H9 (cell line): ENCODE results near the gene ALPI. TPM values are rescaled to one million over a fixed set of nuclear protein-coding genes. Genes with fewer than 3 reads are reported as not detected.

Experiments used
- DNase-seq: peaks from one replicate; pipeline ENCODE4 v3.0.0-alpha.2; 2017
- H2AFZ ChIP-seq: one replicate; pipeline ENCODE4 v1.6.1; 2013; ENCODE audit warnings: mild to moderate bottlenecking, low read length, control low read depth, moderate library complexity
- H2AK5ac ChIP-seq: 2 replicates; pipeline ENCODE4 v1.6.1; 2013; ENCODE audit warnings: low read length, control low read depth, mixed read lengths; ENCODE audit not compliant: insufficient read length
- H2BK120ac ChIP-seq: one replicate; pipeline ENCODE4 v1.6.1; 2013; ENCODE audit warnings: low read depth, mild to moderate bottlenecking, low read length, control low read depth, inconsistent platforms; ENCODE audit not compliant: poor library complexity, severe bottlenecking
- H2BK12ac ChIP-seq: 2 replicates; pipeline ENCODE4 v1.6.1; 2013; ENCODE audit warnings: low read length, control low read depth, mixed read lengths, low read depth; ENCODE audit not compliant: insufficient read length
- H2BK15ac ChIP-seq: 2 replicates; pipeline ENCODE4 v1.6.1; 2013; ENCODE audit warnings: low read depth, low read length, control low read depth
- H2BK20ac ChIP-seq: one replicate; pipeline ENCODE4 v1.6.1; 2013; ENCODE audit warnings: low read depth, mild to moderate bottlenecking, low read length, control low read depth, inconsistent platforms; ENCODE audit not compliant: poor library complexity, severe bottlenecking
- H2BK5ac ChIP-seq: 2 replicates; pipeline ENCODE4 v1.6.1; 2013; ENCODE audit warnings: low read length, control low read depth, mixed read lengths; ENCODE audit not compliant: insufficient read length
- H3K14ac ChIP-seq: 2 replicates; pipeline ENCODE4 v1.6.1; 2013; ENCODE audit warnings: low read length, control low read depth; ENCODE audit not compliant: insufficient read depth
- H3K18ac ChIP-seq: 2 replicates; pipeline ENCODE4 v1.6.1; 2013; ENCODE audit warnings: low read depth, mild to moderate bottlenecking, mixed read lengths, low read length, control low read depth; ENCODE audit not compliant: insufficient read length
- H3K23ac ChIP-seq: 2 replicates; pipeline ENCODE4 v1.6.1; 2013; ENCODE audit warnings: low read length, control low read depth, mixed read lengths, low read depth; ENCODE audit not compliant: insufficient read length
- H3K23me2 ChIP-seq: 2 replicates; pipeline ENCODE4 v1.6.1; 2013; ENCODE audit warnings: low read depth, mild to moderate bottlenecking, mixed read lengths, low read length, control low read depth; ENCODE audit not compliant: insufficient read length, poor library complexity, severe bottlenecking
- H3K27ac ChIP-seq: 2 replicates; pipeline ENCODE4 v1.5.1; 2013; ENCODE audit warnings: low read length, control low read depth, mixed read lengths, low read depth; ENCODE audit not compliant: insufficient read length
- H3K27me3 ChIP-seq: 2 replicates; pipeline ENCODE4 v1.6.1; 2013; ENCODE audit warnings: low read length, control low read depth, inconsistent platforms; ENCODE audit not compliant: insufficient read depth
- H3K4ac ChIP-seq: 2 replicates; pipeline ENCODE4 v1.6.1; 2013; ENCODE audit warnings: low read depth, mild to moderate bottlenecking, control low read depth, inconsistent platforms, low read length, moderate library complexity
- H3K4me1 ChIP-seq: 2 replicates; pipeline ENCODE4 v1.6.1; 2013; ENCODE audit warnings: low read length, control low read depth, inconsistent platforms; ENCODE audit not compliant: insufficient read depth
- H3K4me2 ChIP-seq: 2 replicates; pipeline ENCODE4 v1.6.1; 2013; ENCODE audit warnings: low read length, control low read depth, mixed read lengths; ENCODE audit not compliant: insufficient read length, insufficient read depth
- H3K56ac ChIP-seq: 2 replicates; pipeline ENCODE4 v1.6.1; 2013; ENCODE audit warnings: low read depth, mild to moderate bottlenecking, mixed read lengths, low read length, control low read depth; ENCODE audit not compliant: insufficient read length
- H3K79me1 ChIP-seq: 2 replicates; pipeline ENCODE4 v1.6.1; 2013; ENCODE audit warnings: low read depth, mild to moderate bottlenecking, moderate library complexity, low read length, control low read depth, inconsistent platforms; ENCODE audit not compliant: insufficient read depth, poor library complexity, severe bottlenecking
- H3K79me2 ChIP-seq: 2 replicates; pipeline ENCODE4 v1.6.1; 2013; ENCODE audit warnings: low read length, control low read depth, inconsistent platforms; ENCODE audit not compliant: insufficient read depth
- H3K9ac ChIP-seq: 2 replicates; pipeline ENCODE4 v1.6.1; 2013; ENCODE audit warnings: low read length, control low read depth, mixed read lengths; ENCODE audit not compliant: insufficient read length; ENCODE audit errors: extremely low read depth
- H3K9me3 ChIP-seq: one replicate; pipeline ENCODE4 v1.6.1; 2013; ENCODE audit warnings: low read depth, low read length, inconsistent platforms; ENCODE audit not compliant: control insufficient read depth
- H3T11ph ChIP-seq: one replicate; pipeline ENCODE4 v1.6.1; 2013; ENCODE audit warnings: mild to moderate bottlenecking, low read length, control low read depth, inconsistent platforms
- H4K20me1 ChIP-seq: one replicate; pipeline ENCODE4 v1.6.1; 2013; ENCODE audit not compliant: control insufficient read depth, insufficient read length, insufficient read depth
- H4K5ac ChIP-seq: 2 replicates; pipeline ENCODE4 v1.6.1; 2013; ENCODE audit warnings: low read depth, mild to moderate bottlenecking, mixed read lengths, low read length, control low read depth; ENCODE audit not compliant: insufficient read length
- H4K8ac ChIP-seq: replicated peaks from 2 replicates; pipeline ENCODE4 v1.6.1; 2013; ENCODE audit warnings: low read length, control low read depth, mixed read lengths, low read depth; ENCODE audit not compliant: insufficient read length
- H4K91ac ChIP-seq: 2 replicates; pipeline ENCODE4 v1.6.1; 2013; ENCODE audit warnings: low read depth, mild to moderate bottlenecking, moderate library complexity, mixed read lengths, low read length, control low read depth; ENCODE audit not compliant: insufficient read length
- H3K27ac Mint-ChIP-seq, 3 experiments: 2 replicates in 2 of 3; 3 replicates in 1 of 3; pipeline ENCODE4 v1.8.0; 2020 to 2021; ENCODE audit warnings: mixed read lengths in 3 of 3, mild to moderate bottlenecking in 1 of 3, moderate library complexity in 1 of 3
- H3K27me3 Mint-ChIP-seq: 2 replicates; pipeline ENCODE4 v1.8.0; 2021; ENCODE audit warnings: low read depth, mild to moderate bottlenecking, moderate library complexity, mixed read lengths
- H3K36me3 Mint-ChIP-seq, 3 experiments: 2 replicates in 2 of 3; 3 replicates in 1 of 3; pipeline ENCODE4 v1.8.0; 2020 to 2021; ENCODE audit warnings: low read depth in 3 of 3, mixed read lengths in 3 of 3; ENCODE audit not compliant: insufficient read depth in 1 of 3
- H3K4me1 Mint-ChIP-seq, 2 experiments: 2 replicates each; pipeline ENCODE4 v1.8.0; 2020; ENCODE audit warnings: mixed read lengths in 2 of 2
- H3K4me3 Mint-ChIP-seq, 2 experiments: 2 replicates in 1 of 2; 3 replicates in 1 of 2; pipeline ENCODE4 v1.8.0; 2020 to 2021; ENCODE audit warnings: mild to moderate bottlenecking in 2 of 2, mixed read lengths in 2 of 2, moderate library complexity in 1 of 2
- H3K9me3 Mint-ChIP-seq, 2 experiments: 2 replicates in 1 of 2; 3 replicates in 1 of 2; pipeline ENCODE4 v1.8.0; 2020; ENCODE audit warnings: mild to moderate bottlenecking in 2 of 2, mixed read lengths in 2 of 2, moderate library complexity in 1 of 2
- WGBS: extraction: QIAGEN DNeasy Blood & Tissue Kit; methylation state at CpG from one replicate; pipeline ENCODE4 v1.1.7; 2013; ENCODE audit warnings: missing lambda C conversion rate, low lambda C conversion rate, mixed read lengths; ENCODE audit not compliant: insufficient read length; ENCODE audit errors: extremely low coverage; 5-methylcytosine and 5-hydroxymethylcytosine counted together
- total RNA-seq: library from RNA; stranded (reverse); gene quantifications from 2 replicates; pipeline ENCODE4 v1.2.1, GENCODE V29; 2021
- TF ChIP-seq, protein P1 (sequence below): fragments of 200-600 bp; sonication (generic); conservative IDR thresholded peaks from 3 replicates; pipeline ENCODE4 v1.8.0; 2021; ENCODE audit warnings: antibody characterized with exemption, mild to moderate bottlenecking

The ALPI gene
- total RNA-seq, 1 experiment from 2014 or later = not detected

DNA sequence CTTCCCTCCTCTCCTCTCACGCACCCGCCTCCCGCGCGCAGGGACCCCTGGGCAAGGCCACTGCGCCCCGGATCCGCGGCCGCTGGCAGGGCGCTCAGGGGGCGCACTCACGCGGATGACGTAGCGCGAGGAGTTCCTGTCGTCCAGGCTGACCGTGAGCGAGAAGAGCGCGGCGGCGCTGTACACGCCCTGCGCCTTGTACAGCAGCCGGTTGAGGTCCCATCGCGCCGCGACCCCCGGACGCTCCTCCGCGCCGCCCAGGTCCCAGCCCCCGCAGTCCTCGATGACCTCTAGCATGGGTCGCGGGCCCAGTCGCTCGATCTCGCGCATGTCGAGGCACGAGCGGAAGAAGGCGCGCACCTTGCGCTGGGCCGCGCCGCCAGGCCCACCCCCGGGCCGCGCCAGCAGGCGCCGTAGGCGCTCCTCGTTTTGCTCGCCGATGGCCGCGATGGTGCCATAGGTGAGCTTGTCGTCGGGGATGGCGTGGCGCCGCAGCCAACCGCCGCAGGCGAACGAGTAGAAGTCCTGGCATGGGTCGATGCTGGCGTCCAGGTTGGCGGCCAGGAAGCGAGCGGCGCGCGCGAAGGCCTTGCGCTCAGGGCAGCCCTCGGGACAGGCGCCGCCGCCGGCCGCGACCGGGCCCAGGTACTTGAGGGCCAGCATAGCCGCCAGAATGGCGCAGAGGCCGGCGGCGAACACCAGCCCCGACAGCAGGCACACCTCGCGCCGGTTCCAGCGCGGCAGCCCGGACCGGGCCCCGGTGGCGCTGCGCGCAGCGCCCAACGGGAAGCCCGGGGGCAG lies 30.0 kb downstream of the ALPI start:
- no peak overlapping the region for H3K4ac ChIP-seq
- peaks cover 2% of the 10 kb centered on the region; the same call in 1 of the 2 replicates for H3K4me1 ChIP-seq
- H3K14ac ChIP-seq = peak overlapping the region; percentile 26; the same call in 1 of the 2 replicates
- H3K23me2 ChIP-seq = peaks cover 9% of the 10 kb centered on the region
- H3K27ac ChIP-seq = no peak overlapping the region
- no peak overlapping the region for H2BK120ac ChIP-seq
- no CpG with 5 or more reads among the region's 111 CpGs for WGBS
- H3K56ac ChIP-seq = no peak overlapping the region
- no peaks in the 10 kb centered on the region for H3K9me3 Mint-ChIP-seq
- H2BK20ac ChIP-seq = no peak overlapping the region
- no peaks in the 10 kb centered on the region for H3K9me3 ChIP-seq
- no peak overlapping the region for H2AK5ac ChIP-seq
- no peak overlapping the region for H3K9ac ChIP-seq
- H3K79me2 ChIP-seq = no peaks in the 10 kb centered on the region
- no peak overlapping the region for H4K91ac ChIP-seq
- peak overlapping the region; percentile 41 to 76; a peak in 4 of 5 replicates for H3K4me3 Mint-ChIP-seq
- H3K79me1 ChIP-seq = no peaks in the 10 kb centered on the region
- H2BK12ac ChIP-seq = no peak overlapping the region
- peaks cover 20 to 29% of the 10 kb centered on the region in 2 experiments for H3K4me1 Mint-ChIP-seq
- no peak overlapping the region for H2BK5ac ChIP-seq
- H4K8ac ChIP-seq = no peak overlapping the region
- peak overlapping the region; percentile 48 for H3K4me2 ChIP-seq
- no peak overlapping the region for H3K18ac ChIP-seq
- H2BK15ac ChIP-seq = no peak overlapping the region
- H4K20me1 ChIP-seq = no peaks in the 10 kb centered on the region
- no peak overlapping the region for H3T11ph ChIP-seq
- DNase-seq = peak; percentile 55
- H3K36me3 Mint-ChIP-seq = peaks cover 0 to 8% (median 0%) of the 10 kb centered on the region in 3 experiments; a peak in 3 of 7 replicates
- TF ChIP-seq, protein P1, sequence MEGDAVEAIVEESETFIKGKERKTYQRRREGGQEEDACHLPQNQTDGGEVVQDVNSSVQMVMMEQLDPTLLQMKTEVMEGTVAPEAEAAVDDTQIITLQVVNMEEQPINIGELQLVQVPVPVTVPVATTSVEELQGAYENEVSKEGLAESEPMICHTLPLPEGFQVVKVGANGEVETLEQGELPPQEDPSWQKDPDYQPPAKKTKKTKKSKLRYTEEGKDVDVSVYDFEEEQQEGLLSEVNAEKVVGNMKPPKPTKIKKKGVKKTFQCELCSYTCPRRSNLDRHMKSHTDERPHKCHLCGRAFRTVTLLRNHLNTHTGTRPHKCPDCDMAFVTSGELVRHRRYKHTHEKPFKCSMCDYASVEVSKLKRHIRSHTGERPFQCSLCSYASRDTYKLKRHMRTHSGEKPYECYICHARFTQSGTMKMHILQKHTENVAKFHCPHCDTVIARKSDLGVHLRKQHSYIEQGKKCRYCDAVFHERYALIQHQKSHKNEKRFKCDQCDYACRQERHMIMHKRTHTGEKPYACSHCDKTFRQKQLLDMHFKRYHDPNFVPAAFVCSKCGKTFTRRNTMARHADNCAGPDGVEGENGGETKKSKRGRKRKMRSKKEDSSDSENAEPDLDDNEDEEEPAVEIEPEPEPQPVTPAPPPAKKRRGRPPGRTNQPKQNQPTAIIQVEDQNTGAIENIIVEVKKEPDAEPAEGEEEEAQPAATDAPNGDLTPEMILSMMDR = no peak
- H3K27me3 ChIP-seq = peaks cover 34% of the 10 kb centered on the region
- H3K27me3 Mint-ChIP-seq = peaks cover 80% of the 10 kb centered on the region
- no peak overlapping the region for H4K5ac ChIP-seq
- no peak overlapping the region for H2AFZ ChIP-seq
- H3K23ac ChIP-seq = no peak overlapping the region
- no peak overlapping the region for H3K27ac Mint-ChIP-seq
